GM18858 (cell line): Measurements from ENCODE around the gene RSPO3.
"Not testable (repeated sequence)": the region's sequence is repeated elsewhere in the genome, so short reads cannot be mapped to it uniquely, and the experiment has no call there.

ENCODE experiments used
- ATAC-seq: cut with Tn5 transposase; IDR thresholded peaks from one replicate; pipeline ENCODE4 v1.9.1; 2021; ENCODE audit not compliant: unreplicated experiment

RSPO3 gene

GRCh38 chr6:127201321-127201720, 82.8 kb downstream of the RSPO3 start:
- ATAC-seq = no peak

- ATAC-seq = no peak
Observed at GRCh38 chr6:127202676-127203075, 84.2 kb downstream of the RSPO3 start.

GRCh38 chr6:127204281-127204680, 85.8 kb downstream of the RSPO3 start:
- no peak for ATAC-seq

- no peak for ATAC-seq
Observed at GRCh38 chr6:127205036-127205435, 86.6 kb downstream of the RSPO3 start.

- ATAC-seq = no peak
Observed at GRCh38 chr6:127206531-127207095, 88.1 kb downstream of the RSPO3 start.

- ATAC-seq = no peak
Observed at GRCh38 chr6:127207591-127208120, 89.2 kb downstream of the RSPO3 start.

GRCh38 chr6:127210725-127211124, 92.3 kb downstream of the RSPO3 start:
- no peak for ATAC-seq

- no peak for ATAC-seq
Observed at GRCh38 chr6:127212376-127212775, 93.9 kb downstream of the RSPO3 start.

- ATAC-seq = not testable (repeated sequence)
Observed at GRCh38 chr6:127214032-127214431, 95.6 kb downstream of the RSPO3 start.

- ATAC-seq = not testable (repeated sequence)
Observed at GRCh38 chr6:127214531-127214930, 96.1 kb downstream of the RSPO3 start.

GRCh38 chr6:127215931-127216330, 97.5 kb downstream of the RSPO3 start:
- no peak for ATAC-seq

GRCh38 chr6:127216810-127217789, 98.6 kb downstream of the RSPO3 start:
- ATAC-seq = no peak

- no peak for ATAC-seq
Observed at GRCh38 chr6:127219869-127220268, 101.4 kb downstream of the RSPO3 start.

GRCh38 chr6:127221201-127221600, 102.7 kb downstream of the RSPO3 start:
- no peak for ATAC-seq

GRCh38 chr6:127222418-127222817, 103.9 kb downstream of the RSPO3 start:
- ATAC-seq = no peak

- ATAC-seq = no peak
Observed at GRCh38 chr6:127225497-127225896, 107.0 kb downstream of the RSPO3 start.

- ATAC-seq = not testable (repeated sequence)
Observed at GRCh38 chr6:127233819-127234218, 115.3 kb downstream of the RSPO3 start.

GRCh38 chr6:127243501-127243900, 125.0 kb downstream of the RSPO3 start:
- no peak for ATAC-seq
